Activated CD4-positive, CD25-positive, alpha-beta regulatory T cell treated with anti-CD3 and anti-CD28 coated beads, Interleukin-2, amount 50 U/mL, for 24 hours (primary cell): ENCODE data around the gene OR52B6.
"Not testable (repeated sequence)": the region's sequence is repeated elsewhere in the genome, so short reads cannot be mapped to it uniquely, and the experiment has no call there.

Source experiments
- ATAC-seq, 2 donors: fragments of 150-1000 bp; cut with Tn5 transposase; one replicate each; pipeline ENCODE4 v1.10.0; 2021; ENCODE audit warnings: mild to moderate bottlenecking in 1 of 2, moderate library complexity in 1 of 2

The OR52B6 gene

DNA sequence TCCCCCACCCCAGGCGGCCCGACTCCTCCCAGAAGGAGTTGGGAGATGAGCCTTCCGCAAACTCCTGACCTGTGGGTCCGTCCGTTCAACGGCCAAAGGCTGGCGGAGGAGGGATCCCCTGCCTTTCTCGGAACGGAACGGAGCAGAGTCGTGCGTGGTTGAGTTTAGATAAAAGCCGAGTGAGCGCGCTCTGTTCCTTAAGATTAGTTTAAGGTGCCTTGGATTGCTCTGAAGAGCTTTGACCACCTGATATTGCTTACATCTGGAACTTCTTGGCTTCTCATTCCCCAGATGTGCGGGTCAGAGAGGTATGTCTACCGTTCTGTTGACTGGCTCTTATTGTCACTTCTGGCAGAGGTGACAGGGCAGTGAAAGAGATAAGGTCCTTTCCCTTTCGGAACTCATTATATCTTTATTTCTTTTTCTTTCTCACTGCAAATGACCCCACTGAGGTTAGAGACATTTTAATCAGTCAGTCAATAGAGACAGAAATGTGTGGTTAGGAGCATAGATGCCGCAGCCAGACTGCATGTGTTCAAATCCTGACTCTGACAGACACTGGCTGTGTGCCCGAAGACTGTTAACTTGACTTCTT lies 16.0 kb downstream of the OR52B6 start, which contains the start of gene TRIM6:
Gene TRIM6 (plus strand): TSS at position 31 of the 595 bp plus-strand sequence. CDS start 261 bp downstream, at position 292.
- no peak for ATAC-seq

DNA sequence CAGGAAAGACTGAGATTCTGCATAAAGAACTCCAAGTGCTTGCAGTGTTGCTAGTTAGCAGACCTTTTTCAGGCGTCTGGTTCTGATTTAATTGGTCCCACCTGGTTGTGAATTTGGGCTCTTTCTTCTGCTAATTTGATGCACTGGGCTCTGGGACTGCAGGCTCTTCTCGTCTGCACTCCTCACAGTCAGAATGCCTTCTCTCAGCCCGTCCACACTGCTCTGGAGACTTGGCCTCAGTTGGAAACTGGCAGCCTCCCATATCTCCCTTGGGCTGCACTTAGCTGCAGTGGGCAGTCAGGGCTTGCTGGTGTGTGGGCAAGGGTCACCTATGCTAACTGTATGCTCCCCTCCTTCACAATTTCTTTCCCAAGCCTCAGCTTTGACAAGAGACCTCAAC lies 17.3 kb downstream of the OR52B6 start:
- no peak for ATAC-seq

DNA sequence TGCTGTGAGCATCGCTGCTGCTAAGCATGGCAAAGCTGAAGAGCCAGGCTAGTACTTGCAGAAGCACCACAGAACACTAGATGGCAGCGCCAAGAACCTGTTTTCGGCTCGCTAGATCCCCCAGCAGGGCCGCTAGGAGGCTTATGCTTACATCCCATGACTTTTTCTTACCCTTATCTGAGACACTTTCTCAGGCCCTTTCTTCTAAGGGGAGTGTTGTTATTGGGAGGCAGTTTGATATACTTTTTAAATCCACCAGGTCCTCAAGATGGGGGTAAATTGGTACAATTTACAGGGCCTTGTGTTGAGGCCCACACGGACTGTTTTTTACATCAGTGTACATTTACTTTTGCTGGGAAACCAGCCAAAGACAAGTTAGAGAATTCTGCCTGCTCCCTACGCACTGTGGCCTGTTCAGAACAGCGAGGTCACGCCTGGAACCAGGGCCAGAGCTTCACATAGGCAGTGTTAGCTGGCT lies 19.7 kb downstream of the OR52B6 start:
- peak; percentile 63 to 78 for ATAC-seq

GRCh38 chr11:5602791-5603190 lies 22.1 kb downstream of the OR52B6 start:
- ATAC-seq = not testable (repeated sequence)

GRCh38 chr11:5603326-5603725 lies 22.6 kb downstream of the OR52B6 start:
- ATAC-seq = no peak

DNA sequence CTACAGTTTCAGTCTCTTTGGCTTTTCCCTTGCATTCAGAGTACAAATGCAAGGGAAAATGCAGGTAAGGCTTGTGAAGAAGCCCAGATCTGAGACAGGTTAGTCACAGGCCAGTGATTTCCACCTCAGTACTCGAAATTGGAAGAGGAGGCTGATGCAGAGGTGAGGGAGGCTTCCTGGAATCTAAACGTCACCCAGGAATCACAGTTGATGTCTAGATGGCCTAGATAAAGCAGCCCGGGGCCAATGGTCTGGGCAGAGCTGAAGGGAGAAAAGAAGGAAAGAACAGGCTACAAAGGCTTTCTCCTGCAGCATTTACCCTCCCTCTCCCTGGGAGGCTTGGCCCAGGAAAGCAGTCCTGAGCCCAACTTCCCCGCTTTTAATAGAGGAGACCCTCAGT lies 24.2 kb downstream of the OR52B6 start:
- ATAC-seq = no peak

DNA sequence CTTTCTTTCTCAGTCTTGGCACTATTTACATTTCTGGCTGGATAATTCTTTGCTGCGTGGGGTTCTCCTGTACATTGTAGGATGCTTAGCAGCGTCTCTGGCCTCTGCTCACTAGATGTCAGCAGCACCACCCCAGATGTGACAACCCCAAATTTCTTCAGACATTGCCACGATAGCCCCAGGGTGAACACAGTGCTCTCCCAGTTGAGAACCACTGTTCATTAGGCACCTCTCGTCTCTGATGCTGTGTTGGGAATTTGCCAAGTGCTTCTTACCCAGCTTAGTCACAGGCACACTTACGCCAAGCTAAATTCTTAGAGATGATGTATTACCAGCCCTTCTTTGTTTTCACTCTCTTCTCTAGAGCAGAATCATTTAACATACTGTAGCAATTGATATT lies 25.2 kb downstream of the OR52B6 start:
- ATAC-seq = no peak

DNA sequence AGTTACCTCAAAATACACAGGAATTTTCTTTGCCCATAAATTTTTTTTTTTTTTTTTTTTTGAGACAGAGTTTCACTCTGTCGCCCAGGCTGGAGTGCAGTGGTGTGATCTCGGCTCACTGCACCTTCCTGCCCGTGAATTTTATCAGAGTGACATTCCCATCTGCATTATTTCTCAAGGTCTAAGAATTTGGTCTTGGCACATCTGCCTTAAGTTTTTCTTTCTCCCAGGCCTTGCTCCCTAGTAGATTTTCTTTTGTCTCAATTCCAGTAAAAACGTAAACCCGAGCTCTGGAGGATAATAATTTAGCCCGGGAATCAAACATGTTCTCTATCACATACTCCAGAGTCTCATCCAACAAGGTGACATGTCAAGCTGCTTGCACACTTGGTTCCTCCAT lies 28.1 kb downstream of the OR52B6 start:
- no peak for ATAC-seq

DNA sequence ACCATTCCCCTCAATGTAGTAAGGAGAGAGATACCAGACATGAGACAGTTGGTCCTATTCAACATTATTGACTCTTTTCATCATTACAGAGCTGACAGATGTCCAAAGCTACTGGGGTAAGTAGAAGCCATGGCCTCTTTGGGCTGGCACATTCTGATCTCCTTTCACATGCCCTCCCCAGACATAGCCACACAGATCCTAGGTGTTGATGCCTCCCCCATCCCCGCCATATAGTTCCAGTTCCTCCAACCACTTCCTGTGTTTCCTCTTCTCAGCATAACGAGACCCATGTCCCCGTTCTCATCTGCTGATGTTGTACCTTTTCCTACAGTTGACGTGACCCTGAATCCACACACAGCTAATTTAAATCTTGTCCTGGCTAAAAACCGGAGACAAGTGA lies 29.8 kb downstream of the OR52B6 start:
- ATAC-seq = no peak

DNA sequence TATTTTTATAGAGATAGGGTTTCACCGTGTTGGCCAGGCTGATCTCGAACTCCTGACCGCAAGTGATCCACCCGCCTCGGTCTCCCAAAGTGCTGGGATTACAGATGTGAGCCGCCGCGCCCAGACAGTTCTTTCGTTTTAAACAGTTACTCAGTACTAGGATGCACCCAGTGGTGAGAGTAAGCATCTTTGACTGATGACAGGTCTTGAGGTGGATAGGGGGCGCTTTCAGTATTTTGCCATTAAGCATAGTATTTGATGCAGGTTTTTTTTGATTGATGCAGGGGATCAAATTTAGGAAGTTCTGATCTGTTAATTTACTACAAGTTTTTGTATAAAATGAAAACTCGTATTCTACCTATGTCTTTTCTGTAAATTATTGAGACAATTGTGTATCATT lies 30.9 kb downstream of the OR52B6 start:
- no peak for ATAC-seq

DNA sequence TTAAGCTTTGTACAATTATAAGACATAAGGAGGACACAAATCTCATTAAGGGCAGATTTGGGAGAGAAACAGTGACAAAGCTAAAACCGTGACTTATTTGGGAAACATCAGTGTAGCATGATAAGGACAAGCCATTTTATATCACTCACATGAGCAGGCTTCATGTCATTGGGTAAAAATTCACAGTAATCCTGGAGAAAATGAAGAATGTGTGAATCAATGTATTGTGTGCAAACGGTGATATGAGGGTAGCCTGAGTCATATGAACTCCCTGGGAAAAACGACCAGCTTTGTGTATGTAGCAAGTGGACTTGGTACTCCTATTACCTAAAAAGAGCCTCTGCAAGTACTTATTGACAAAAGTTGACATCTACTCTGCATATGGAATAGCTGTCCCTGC lies 38.1 kb downstream of the OR52B6 start:
- no peak for ATAC-seq

DNA sequence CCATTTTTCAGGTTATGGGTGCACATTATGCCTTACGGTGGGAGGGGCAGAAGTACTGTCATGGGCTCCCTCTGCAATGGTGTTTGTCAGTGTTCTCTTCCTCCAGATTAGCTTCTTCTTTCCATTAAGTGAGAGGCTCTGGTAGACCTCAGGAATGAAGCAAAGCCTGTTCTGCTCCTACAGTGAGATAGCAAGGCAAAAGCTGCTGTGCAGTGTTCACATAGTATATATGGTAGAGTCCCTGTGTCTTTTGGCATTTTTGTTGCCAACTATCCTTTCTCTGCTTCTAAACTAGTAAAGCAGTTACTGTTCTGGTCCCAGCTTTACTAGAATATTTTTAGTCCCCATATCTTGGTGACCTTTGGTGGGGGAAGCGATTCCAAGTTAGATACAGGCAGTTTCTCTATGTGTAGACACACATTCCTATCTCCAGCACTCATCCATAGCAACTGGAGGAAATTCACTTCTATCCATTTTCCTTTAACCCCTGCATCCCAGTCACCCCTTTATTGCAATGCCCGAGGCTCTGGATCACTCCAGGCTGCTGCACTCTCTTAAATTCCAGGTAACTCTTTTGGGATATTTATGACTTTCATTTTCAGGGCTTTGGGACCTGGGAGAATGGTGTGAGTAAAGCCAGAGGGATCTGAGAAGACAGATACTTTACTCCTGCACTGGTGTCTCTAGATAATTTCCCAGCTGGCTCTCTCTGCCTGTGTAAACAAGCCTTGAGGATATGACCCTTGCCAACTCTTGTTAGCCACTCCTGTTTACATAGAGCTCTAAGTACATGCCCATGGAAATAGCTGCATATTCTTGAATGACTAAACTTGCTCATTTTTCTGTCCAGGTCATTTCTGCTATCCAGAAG lies 40.2 kb downstream of the OR52B6 start:
- ATAC-seq = no peak

- no peak for ATAC-seq
Observed at GRCh38 chr11:5621580-5621979, 40.9 kb downstream of the OR52B6 start.

GRCh38 chr11:5622802-5623201 lies 42.1 kb downstream of the OR52B6 start:
- ATAC-seq = no peak

DNA sequence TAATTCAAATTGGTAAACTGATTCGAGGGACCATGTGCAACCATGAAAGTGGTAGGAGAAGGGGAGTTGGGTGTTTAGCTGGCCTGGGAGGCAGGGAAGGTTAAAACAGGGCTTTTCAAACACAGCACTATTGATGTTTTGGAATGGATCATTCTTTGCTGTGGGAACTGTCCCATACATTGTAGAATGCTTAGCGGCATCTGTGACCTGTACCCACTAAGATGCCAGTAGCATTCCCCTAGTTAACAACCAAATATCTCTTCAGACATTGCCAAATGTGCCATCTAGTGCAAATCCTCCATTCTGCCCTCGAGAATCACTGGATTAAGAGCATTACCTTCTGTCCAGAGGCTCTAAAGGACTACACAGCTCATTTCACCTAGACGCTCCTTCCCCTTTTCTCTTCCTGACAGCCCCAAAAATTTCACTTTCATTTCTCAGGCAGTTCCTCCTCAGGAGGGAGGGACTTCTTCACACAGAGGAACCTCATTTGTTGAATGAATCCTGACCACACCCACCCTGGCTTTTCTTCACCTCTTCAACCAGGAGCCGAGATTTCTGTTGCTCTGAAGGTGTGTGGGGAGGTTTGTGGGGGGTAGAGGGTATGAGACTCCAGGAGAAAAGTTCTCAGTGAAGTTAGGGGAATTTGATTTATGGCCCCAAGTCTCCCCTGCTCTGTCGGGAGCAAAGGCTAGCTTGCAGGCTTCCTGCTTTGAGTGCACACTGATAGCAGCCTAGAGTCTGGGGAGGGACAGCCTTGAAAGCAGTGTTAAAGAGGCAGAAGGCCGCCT lies 44.0 kb downstream of the OR52B6 start, which contains the start of gene TRIM34:
Gene TRIM34 (plus strand): TSS at position 513 of the 791 bp plus-strand sequence. CDS start 7,331 bp downstream, outside the sequence.
- peak; percentile 94 to 97 for ATAC-seq

DNA sequence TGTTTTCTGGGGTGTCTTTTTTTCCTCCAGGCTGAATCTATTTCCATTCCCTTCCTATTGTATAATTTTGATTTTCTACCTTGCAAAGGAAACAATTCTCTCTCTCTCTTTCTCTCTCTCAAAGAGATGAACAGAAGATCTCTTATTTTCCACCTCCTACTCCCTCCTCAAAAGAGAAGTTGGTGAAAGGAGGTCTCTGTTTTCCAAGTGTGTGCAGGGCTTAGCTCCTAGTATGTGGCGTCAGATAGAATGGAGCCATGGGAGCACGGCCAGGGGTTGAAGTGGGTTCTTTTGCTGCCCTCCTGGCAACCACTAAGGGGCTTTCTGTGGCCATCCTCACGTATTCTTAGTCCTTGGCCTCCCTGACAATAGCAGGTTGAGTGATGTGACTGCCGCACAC lies 44.6 kb downstream of the OR52B6 start:
- no peak for ATAC-seq

GRCh38 chr11:5626196-5626595 lies 45.5 kb downstream of the OR52B6 start:
- peak in 1 of 2 donors; percentile 25 for ATAC-seq

- ATAC-seq = no peak
Observed at GRCh38 chr11:5631417-5631816, 50.7 kb downstream of the OR52B6 start.
